GM18517 (cell line): Measurements from ENCODE around the gene SIX5.

Source experiments
- ATAC-seq: cut with Tn5 transposase; IDR thresholded peaks from one replicate; pipeline ENCODE4 v1.9.1; 2021; ENCODE audit warnings: mild to moderate bottlenecking, moderate library complexity; ENCODE audit not compliant: unreplicated experiment

The SIX5 gene

DNA sequence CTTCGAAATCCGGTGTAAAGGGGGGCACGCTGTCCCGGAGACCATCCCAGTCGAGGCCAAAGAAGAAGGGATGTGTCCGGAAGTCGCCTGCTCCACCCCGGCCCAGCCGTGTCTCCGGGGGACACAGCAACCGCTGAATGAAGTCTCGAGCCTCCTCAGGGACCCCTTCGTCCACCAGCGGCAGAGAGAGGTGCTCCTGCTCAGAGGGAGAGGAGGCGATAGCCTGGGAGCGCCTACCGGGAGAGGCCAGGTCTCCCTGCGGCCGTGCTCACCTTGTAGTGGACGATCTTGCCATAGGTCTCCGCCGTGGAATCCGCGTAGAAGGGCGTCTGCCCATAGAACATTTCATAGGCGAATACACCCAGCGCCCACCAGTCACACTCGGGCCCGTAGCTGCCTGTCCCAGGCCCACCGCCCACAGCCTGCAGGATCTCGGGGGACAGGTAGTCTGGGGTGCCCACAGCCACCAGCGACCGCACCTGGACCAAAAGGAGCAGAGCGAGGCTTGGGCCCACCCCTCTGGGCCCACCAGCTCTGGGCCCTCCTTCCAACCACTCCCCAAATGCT lies 8.4 kb upstream of the SIX5 start:
- no peak for ATAC-seq

GRCh38 chr19:45774765-45775164 lies 5.7 kb upstream of the SIX5 start:
- ATAC-seq = no peak

GRCh38 chr19:45773384-45773783 lies 4.3 kb upstream of the SIX5 start:
- no peak for ATAC-seq

GRCh38 chr19:45772912-45773311 lies 3.9 kb upstream of the SIX5 start:
- no peak for ATAC-seq

DNA sequence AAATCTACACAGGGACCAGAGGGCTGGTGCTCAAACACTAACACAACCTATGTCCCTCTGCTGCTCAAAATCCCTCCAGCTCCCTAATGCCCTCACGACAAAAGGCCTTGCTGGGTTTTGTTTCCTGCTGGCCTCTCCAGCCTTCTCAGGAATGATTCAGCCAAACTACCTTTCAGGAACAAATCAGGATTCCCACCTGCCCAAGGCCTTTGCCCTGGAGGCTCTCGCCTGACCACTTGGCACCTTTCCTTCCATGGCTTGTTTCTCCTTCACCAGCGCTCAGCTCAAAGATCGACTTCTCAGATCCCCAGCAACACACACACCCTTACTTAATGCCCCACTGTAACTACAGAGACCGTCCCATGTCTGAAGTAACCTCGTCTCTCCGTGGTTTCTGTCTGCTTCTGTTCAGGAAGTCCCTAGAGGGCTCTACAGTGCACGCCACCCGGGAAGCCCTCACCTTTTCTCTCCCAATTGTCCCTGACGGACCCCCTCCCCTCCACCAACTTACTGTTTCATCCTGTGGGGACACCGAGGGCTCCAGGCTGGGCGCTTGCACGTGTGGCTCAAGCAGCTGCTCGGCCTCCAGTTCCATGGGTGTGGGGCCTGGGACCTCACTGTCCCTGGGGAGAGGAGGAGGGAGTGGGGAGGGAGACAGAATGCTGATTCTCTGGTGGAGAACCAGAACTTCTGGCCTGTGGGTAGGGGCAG lies 3.2 kb upstream of the SIX5 start:
- no peak for ATAC-seq

- ATAC-seq = no peak
These were observed 2.4 kb upstream of the SIX5 start for GRCh38 chr19:45771311-45771933.

GRCh38 chr19:45770192-45771101 lies 1.4 kb upstream of the SIX5 start:
- ATAC-seq = peak; percentile 43

- ATAC-seq = no peak
These were observed 754 bp upstream of the SIX5 start for GRCh38 chr19:45769821-45770191.

DNA sequence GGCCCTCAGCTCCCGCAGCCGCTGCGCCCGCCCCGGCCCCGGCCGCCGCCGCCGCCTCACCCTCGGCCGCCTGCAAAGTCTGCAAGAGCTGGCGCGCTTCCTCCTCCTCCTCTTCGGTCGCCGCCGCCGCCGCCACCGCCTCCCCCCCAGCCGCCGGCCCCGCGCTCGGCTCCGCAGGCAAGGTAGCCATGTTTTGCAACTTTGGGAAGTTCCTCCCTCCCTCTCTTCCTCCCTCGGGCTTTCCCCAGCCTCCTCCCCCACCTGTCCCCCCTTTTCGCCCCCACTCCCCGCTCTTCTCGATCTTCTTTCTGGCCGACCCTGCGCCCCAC lies 433 bp downstream of the SIX5 start:
- ATAC-seq = no peak

GRCh38 chr19:45767881-45768654 lies 984 bp downstream of the SIX5 start:
- no peak for ATAC-seq

DNA sequence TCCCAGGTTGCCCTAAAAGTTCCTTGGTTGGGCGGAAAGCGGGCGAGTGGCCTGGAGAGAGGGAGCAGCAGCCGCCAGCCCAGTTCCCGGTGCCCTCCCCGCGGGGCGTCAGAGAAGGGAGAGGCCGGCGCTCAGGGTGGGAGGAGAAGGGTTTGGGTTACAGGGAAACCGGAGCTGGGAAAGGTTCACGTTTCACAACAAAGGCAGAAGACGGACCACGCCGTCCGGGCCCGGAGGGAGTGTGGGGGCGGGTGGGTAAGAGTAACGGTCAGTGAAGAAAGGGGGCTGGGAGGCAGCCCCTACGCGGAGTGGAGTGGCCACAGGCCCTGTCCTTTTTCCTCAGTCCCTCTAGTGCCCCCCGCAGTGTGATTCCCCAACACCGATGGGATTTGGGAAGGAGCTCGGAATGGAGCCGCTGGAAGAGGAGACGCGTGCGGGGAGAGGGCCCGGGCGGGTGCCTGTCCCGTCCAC lies 1.6 kb downstream of the SIX5 start:
- no peak for ATAC-seq

- ATAC-seq = no peak
These were observed 2.1 kb downstream of the SIX5 start for GRCh38 chr19:45766869-45767346.

GRCh38 chr19:45766296-45766868 lies 2.7 kb downstream of the SIX5 start:
- ATAC-seq = no peak

DNA sequence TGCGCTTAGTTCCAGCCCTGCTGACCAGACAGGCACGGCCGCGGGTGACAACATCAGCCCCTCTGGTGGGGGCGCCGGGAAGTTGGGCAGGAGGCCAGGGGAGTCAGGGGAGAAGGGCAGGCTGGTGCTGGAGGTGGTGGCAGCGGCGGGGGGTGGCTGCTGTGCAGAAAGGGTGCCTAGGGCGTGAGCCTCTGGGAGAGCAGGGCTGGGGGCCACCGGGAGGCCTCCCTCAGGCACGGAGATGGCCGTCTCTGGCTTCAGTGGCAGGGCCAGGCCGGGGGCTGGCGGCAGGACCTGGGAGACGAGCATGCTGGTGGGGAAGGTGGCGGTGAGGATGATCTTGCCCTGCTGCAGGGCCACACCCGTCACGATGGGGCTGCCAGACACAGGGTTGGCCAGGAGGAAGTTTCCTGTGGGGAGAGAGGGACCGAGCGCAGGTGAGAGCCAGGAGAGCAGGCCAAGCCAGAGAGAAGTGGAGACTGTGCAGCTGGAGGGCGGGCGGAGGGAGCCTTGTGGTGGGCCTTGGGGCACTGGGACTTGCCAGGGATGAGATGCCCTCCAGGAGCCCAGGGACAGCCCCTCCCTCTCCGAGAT lies 3.3 kb downstream of the SIX5 start:
- no peak for ATAC-seq

GRCh38 chr19:45764945-45765701 lies 3.9 kb downstream of the SIX5 start:
- no peak for ATAC-seq

DNA sequence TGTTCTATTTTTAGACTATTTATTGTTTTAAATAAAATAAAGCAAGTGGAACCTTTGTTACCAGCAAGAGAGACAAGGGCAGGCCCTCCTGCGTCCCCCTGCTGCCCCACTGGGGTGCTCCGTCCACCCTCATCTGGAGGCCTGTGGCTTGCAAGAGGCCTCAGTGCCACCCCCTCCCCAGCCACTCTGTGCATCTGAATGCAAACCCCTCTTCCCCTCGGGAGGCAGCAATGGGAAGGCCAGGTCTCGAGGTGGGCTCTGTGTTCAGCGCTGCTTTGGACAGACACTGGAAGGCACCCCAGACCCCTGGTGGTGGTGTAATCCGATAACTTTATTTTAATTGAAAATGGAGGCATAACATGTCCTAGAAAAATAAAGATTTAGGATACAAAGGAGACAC lies 4.6 kb downstream of the SIX5 start:
- no peak for ATAC-seq

DNA sequence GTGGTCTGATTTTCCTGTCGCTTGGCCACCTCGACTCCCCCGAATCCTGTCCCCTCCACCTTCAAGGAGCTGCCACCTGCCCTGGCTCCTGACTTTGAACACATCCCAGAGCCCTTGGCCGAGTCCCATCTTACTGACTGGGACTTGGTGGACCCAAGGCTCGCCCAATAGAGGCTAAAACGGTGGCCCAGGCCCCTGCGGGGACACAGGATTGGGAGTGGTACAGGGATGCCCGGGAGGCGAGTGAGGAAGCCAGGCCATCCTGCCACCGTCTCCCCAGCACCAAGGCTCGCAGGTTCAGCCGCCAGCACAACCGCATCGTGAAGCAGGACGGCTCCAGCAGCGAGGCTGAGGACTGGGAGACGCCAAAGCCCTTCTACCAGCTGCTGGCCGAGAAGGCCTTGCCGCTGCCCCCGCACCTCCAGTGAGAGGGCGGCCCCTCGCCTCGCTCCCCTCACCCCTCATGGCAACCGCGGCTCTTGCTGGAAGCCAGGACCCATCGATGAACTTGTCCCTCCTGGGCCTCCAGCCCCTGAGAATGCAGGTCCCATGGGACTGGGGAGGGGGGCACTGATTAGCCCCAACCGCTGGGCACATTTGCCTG lies 5.3 kb downstream of the SIX5 start:
- no peak for ATAC-seq

DNA sequence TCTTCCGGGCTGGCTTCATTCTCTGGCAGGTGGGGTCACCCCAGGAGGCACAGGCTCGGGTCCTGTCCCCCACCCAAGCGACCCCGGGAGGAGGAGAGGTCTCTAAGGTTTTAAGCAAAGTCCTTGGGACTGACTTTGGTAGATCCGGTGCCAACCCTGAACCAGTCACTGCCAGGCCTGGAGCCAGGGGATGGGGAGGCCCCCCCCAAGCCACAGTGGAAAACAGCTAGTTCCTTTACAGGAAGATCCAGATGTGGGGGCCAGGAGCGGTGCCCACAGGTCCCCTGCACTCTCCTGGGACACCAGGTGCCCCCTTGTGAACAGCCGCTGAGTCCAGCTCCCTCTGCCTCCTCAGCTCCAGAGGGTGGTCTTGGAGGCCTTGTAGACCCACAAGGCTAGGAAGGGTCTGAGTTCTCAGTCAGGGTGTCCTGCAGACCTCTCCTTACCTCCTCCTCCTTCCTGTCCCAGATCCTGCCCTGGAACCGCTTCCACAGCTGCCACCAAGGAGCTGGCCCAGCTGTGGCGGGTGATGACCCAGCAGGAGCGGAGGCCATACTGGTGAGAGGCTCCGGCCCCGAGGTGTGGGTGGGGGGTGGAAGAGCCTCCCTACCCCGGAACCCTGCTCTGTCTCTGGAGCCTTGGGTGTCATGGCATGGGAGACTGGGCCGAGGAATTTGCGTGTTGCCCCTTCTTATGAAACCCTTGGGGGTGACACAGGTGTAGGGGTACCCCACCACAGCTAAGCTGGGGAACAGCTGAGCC lies 6.0 kb downstream of the SIX5 start:
- ATAC-seq = no peak
